Pancreas (tissue), 10 donors: ENCODE results near the gene SORCS2. TPM values are rescaled to one million over a fixed set of nuclear protein-coding genes. Genes with fewer than 3 reads are reported as not detected.

Source experiments
- ATAC-seq, 4 donors: fragments of 200-7000 bp; cut with Tn5 transposase; one replicate each; pipeline versions ENCODE4 v1.8.0 to v1.9.1; 2020; ENCODE audit warnings: mild to moderate bottlenecking in 4 of 4, moderate library complexity in 4 of 4
- DNase-seq, 6 donors: peaks; one replicate each; pipeline ENCODE4 v3.0.0-alpha.2; 2020
- FAIRE-seq: peaks from 2 replicates; lab custom pipeline; 2012; peaks lifted over from hg19 to GRCh38; lab: Jason Lieb, UNC
- H3K27ac ChIP-seq, 4 donors: fragments of 200-600 bp; sonication (generic); 1 replicate in 3 of 4; 2 replicates in 1 of 4; pipeline versions ENCODE4 v1.5.0 to v1.8.0; 2020
- H3K27me3 ChIP-seq, 4 donors: fragments of 200-600 bp; one replicate each; pipeline ENCODE4 v1.8.0; 2021
- H3K36me3 ChIP-seq, 3 donors: fragments of 200-600 bp; sonication (generic) in 1 of 3; one replicate each; pipeline versions ENCODE4 v1.5.0 to v1.8.0; 2020 to 2021
- H3K4me1 ChIP-seq, 3 donors: fragments of 200-600 bp; one replicate each; pipeline ENCODE4 v1.8.0; 2021
- H3K4me3 ChIP-seq, 4 donors: fragments of 200-600 bp; sonication (generic) in 2 of 4; one replicate each; pipeline versions ENCODE4 v1.5.0 to v1.8.0; 2020 to 2021
- H3K9me3 ChIP-seq, 4 donors: fragments of 200-600 bp; one replicate each; pipeline ENCODE4 v1.8.0; 2021
- WGBS, 2 donors: extraction: QIAGEN DNeasy Blood & Tissue Kit; methylation state at CpG; one replicate each; pipeline ENCODE4 v1.1.7; 2013; 5-methylcytosine and 5-hydroxymethylcytosine counted together
- intact Hi-C, 3 donors: fragments of 100-400 bp; cut with DNase I; formaldehyde crosslinking; loops; one replicate each; pipeline versions ENCODE4 v1.11.1 to v1.14.2; 2022
- polyA plus RNA-seq, 2 donors: library from polyadenylated mRNA; stranded (reverse); fragments of 200-250 nt; gene quantifications; one replicate each; pipeline ENCODE4 v1.2.3, GENCODE V29; 2013
- total RNA-seq, 6 donors: library from RNA; stranded (reverse); fragmentation: NEBNext Ultra II Directional in 4 of 6; extraction: Animal tissue kit (Norgen Biotek cat#: 25700) in 4 of 6; gene quantifications; one replicate each; pipeline versions ENCODE4 v1.2.1 to v1.2.4, GENCODE V29; 2021 to 2023
- TF ChIP-seq, protein P1 (sequence below), 4 donors: fragments of 200-600 bp; sonication (generic) in 3 of 4; IDR thresholded peaks; one replicate each; pipeline versions ENCODE4 v1.5.0 to v1.8.0; 2021; ENCODE audit warnings: antibody characterized with exemption in 4 of 4
- donor health status: healthy with polysubstance abuse.
- donor health status: DM: no; HTN: no; CAD: no; lungs with moderate emphysema.
- donor health status: DM: no; HTN: no; CAD: no.
- donor health status: control.
- donor health status: control.
- donor health status: Bipolar disorder and iron deficiency.
- donor health status: DM: yes; HTN: yes; CAD: no.
- donor health status: DM: no; HTN: no; CAD: no.
- donor health status: DM: no; HTN: no; CAD: no.
- donor health status: DM: yes; HTN: yes; CAD: no.

The SORCS2 gene
- total and polyA plus RNA-seq, 8 donors: 0.14 to 1.7 (median 0.42) TPM

DNA sequence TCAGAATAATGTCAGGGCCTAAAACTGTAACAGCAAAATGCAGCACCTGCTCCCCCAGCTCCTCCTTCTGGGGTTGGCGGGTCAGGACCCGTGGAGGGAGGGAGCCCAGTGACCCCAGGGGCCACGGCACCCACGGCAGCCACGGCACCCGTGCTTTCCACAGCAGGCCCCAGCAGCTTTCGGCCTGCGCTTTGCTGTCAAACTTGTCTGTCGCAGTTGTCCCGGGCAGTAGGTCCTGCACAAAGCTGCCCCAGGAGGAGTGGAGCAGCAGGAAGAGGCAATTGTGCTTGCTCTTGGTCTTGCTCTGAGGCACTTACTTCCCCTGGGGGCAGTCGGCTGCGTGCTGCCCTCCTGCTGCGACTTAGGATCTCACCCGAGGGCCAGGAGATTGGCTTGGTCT, 563.7 kb downstream of the SORCS2 start:
- Histone ChIP-seq H3K27ac (no peak overlapping the region), H3K27me3 (no peaks in the 10 kb centered on the region), H3K4me1 (no peaks in the 10 kb centered on the region), H3K4me3 (no peak overlapping the region), H3K9me3 (no peaks in the 10 kb centered on the region), H3K36me3 (no peaks in the 10 kb centered on the region)
- 88% methylated on average over 14 of the region's 14 CpGs for WGBS, 2 donors
- intact Hi-C loops: no loop called here
- TF ChIP-seq, protein P1, sequence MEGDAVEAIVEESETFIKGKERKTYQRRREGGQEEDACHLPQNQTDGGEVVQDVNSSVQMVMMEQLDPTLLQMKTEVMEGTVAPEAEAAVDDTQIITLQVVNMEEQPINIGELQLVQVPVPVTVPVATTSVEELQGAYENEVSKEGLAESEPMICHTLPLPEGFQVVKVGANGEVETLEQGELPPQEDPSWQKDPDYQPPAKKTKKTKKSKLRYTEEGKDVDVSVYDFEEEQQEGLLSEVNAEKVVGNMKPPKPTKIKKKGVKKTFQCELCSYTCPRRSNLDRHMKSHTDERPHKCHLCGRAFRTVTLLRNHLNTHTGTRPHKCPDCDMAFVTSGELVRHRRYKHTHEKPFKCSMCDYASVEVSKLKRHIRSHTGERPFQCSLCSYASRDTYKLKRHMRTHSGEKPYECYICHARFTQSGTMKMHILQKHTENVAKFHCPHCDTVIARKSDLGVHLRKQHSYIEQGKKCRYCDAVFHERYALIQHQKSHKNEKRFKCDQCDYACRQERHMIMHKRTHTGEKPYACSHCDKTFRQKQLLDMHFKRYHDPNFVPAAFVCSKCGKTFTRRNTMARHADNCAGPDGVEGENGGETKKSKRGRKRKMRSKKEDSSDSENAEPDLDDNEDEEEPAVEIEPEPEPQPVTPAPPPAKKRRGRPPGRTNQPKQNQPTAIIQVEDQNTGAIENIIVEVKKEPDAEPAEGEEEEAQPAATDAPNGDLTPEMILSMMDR (IDR thresholded peaks at IDR 0.05): no peak
- DNase-seq (peak in 1 of 6 donors; percentile 5), FAIRE-seq (no peak), ATAC-seq (no peak)

DNA sequence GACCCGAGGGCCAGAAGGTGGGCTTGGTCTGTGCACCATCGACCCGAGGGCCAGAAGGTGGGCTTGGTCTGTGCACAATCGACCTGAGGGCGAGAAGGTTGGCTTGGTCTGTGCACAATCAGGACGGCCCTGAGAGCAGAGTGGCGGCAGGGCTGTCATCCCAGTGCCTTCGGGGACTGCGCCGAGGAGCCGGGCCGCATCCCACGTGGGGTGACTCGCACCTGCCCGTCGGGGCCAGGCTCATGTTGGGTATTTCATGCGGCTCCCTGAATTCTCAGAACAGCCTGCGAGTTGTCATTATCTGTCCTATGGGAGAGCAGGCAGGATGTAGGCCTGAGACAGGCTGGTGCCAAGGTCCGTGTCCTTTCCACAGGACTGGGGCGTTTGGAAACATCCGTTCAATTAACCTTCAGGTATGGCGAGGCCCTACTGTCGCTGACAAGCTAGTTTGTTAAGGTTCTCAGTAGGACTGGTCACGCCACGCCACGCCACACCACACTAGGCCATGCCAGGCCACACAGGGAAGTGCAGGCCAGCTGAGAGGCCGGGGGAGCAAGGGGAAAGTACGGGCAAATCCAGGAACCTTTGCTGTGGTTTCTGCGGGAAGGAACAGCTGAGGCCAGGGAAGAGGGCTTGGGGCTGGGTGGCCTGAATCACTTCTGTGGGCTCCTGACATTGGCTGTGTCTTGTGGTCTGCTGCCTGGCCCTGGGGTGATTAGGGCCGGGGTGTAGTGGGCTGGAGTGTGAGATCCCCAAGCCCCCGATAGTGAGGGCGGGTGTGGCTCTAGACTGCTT, 564.4 kb downstream of the SORCS2 start:
- Histone ChIP-seq H3K4me1 (no peaks in the 10 kb centered on the region), H3K9me3 (no peaks in the 10 kb centered on the region), H3K27me3 (no peaks in the 10 kb centered on the region), H3K36me3 (no peaks in the 10 kb centered on the region), H3K4me3 (no peak overlapping the region), H3K27ac (no peak overlapping the region)
- DNase-seq (peak in 1 of 6 donors; percentile 7), ATAC-seq (peak in 1 of 4 donors; percentile 14), FAIRE-seq (no peak)
- 87 to 89% methylated on average over 32 of the region's 32 CpGs for WGBS, 2 donors
- intact Hi-C loops: no loop called here
- TF ChIP-seq, protein P1 (IDR thresholded peaks at IDR 0.05): no peak

DNA sequence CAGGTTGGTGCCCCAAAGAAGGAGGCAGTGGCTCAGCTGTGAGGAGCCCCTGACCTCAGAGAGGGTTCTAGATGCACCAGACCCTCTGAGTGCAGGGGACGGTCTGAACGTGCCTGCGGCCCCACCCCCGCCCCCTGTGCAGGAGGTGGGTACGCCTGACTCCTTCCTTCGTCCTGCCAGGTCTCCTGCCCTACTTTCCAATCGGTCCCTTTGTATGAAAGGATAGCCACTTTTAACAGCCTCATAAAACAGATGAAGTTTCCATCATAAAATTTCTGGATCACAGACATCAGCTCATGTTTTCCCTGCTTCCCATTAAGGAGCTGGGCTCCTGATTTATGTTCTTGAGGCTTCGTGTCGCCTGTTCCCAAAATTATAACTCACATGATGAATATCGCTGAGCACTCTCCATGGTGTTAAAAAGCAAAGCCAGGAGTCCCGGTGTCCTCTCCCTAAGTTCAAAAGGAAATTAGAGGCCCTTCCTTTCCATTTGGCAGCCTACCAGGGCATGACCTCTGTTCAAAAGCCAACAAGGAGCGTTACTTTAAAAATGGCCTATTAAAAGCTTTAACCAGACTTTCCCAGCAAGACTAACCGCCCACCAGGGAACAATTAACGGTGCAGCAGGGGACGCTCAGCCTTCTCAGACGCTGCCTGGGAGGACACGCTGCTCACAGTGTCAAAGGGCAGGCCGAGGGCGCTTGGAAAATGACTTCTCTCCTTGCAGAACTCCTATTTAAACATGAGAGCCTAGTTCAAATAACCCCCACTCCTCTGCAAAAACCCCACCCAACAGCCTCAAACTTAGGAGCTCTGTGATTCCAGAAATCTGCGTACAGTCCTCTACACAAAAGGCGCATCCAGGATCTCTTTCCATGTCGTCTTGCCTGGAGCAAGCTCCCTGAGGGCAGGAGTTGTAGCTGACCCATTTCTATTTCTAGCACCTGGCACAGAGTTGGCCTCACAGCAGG, 565.4 kb downstream of the SORCS2 start:
- ATAC-seq (no peak), FAIRE-seq (no peak), DNase-seq (peak in 1 of 6 donors; percentile 3)
- Histone ChIP-seq H3K36me3 (no peaks in the 10 kb centered on the region), H3K27ac (no peak overlapping the region), H3K27me3 (no peaks in the 10 kb centered on the region), H3K9me3 (no peaks in the 10 kb centered on the region), H3K4me3 (no peak overlapping the region), H3K4me1 (no peaks in the 10 kb centered on the region)
- TF ChIP-seq, protein P1 (IDR thresholded peaks at IDR 0.05): no peak
- 82 to 83% methylated on average over 22 of the region's 22 CpGs for WGBS, 2 donors
- intact Hi-C loops: no loop called here

DNA sequence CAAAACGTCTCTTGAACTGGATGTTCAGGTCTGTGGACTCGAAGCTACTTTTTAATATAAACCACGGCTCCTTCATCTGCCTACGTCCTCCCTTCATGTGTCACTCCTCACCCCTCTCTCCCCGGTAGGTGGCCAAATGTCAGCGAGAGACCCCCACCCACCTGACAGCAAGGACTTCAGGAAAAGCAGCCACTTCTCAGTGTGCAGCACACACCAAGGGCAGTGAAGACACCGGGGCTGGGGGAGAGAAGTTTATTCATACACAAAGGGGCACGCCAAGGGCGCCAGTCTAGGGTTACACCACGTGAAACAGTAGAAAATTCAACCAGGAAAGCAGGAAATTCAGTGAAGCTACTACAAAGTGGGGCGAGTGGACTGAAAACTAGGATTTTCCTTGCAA, 566.1 kb downstream of the SORCS2 start:
- ATAC-seq: no peak
- TF ChIP-seq, protein P1 (IDR thresholded peaks at IDR 0.05): no peak
- no peaks in the 10 kb centered on the region for H3K4me1 ChIP-seq
- no peak overlapping the region for H3K27ac ChIP-seq
- H3K27me3 ChIP-seq: no peaks in the 10 kb centered on the region
- FAIRE-seq: no peak
- no peak overlapping the region for H3K4me3 ChIP-seq
- intact Hi-C loops: no loop called here
- 88 to 92% methylated on average over 11 of the region's 11 CpGs for WGBS, 2 donors
- DNase-seq: no peak
- H3K36me3 ChIP-seq: peaks cover 0 to 4% (median 0%) of the 10 kb centered on the region in 3 donors
- H3K9me3 ChIP-seq: no peaks in the 10 kb centered on the region
